Esophagus muscularis mucosa (tissue), 4 donors: ENCODE measurements around the gene KANK4.

Source experiments
- CTCF ChIP-seq, 3 experiments: fragments of 200-600 bp in 2 of 3; fragments of 450-650 bp in 1 of 3; sonication (generic) in 2 of 3; IDR thresholded peaks; one replicate each; pipeline ENCODE4 v1.5.1; 2017 to 2019; ENCODE audit warnings: antibody characterized with exemption in 3 of 3, mild to moderate bottlenecking in 2 of 3, moderate library complexity in 1 of 3
- EP300 ChIP-seq: sonication (generic); formaldehyde crosslinking; IDR thresholded peaks from one replicate; pipeline ENCODE4 v1.6.1; 2017; ENCODE audit warnings: antibody characterized with exemption
- POLR2A ChIP-seq: fragments of 450-650 bp; IDR thresholded peaks from one replicate; pipeline ENCODE4 v1.6.1; 2017; ENCODE audit warnings: antibody characterized with exemption, moderate library complexity, mild to moderate bottlenecking, low read depth
- POLR2AphosphoS5 ChIP-seq, 2 donors: sonication (generic); formaldehyde crosslinking; IDR thresholded peaks; one replicate each; pipeline ENCODE4 v1.6.1; 2017; ENCODE audit warnings: antibody characterized with exemption in 2 of 2

GRCh38 chr1:62288662-62289061 lies 30.6 kb downstream of the KANK4 start:
- TF ChIP-seq POLR2A (no peak), CTCF (IDR thresholded peaks at IDR 0.05) (no peak), EP300 (no peak), POLR2AphosphoS5 (IDR thresholded peaks at IDR 0.05) (no peak)
